Ammon's horn (tissue), 1 donor: ENCODE results near the gene TBXAS1.

Experiments
- DNase-seq: peaks from one replicate; pipeline ENCODE4 v3.0.0-alpha.2; 2016; ENCODE audit warnings: low spot score

TBXAS1 gene

GRCh38 chr7:139946533-139946932, 117.5 kb downstream of the TBXAS1 start:
- DNase-seq: no peak

- DNase-seq: no peak
These were observed 118.0 kb downstream of the TBXAS1 start for GRCh38 chr7:139947021-139947420.

GRCh38 chr7:139948167-139948566, 119.1 kb downstream of the TBXAS1 start:
- DNase-seq: no peak

- DNase-seq: no peak
These were observed 119.7 kb downstream of the TBXAS1 start for GRCh38 chr7:139948587-139949335.

GRCh38 chr7:139949629-139950028, 120.6 kb downstream of the TBXAS1 start:
- DNase-seq: no peak

GRCh38 chr7:139950881-139951525, 121.9 kb downstream of the TBXAS1 start:
- no peak for DNase-seq

- no peak for DNase-seq
These were observed 124.2 kb downstream of the TBXAS1 start for GRCh38 chr7:139953229-139953628.

- no peak for DNase-seq
These were observed 126.2 kb downstream of the TBXAS1 start for GRCh38 chr7:139955109-139955820.

GRCh38 chr7:139958599-139959284, 129.7 kb downstream of the TBXAS1 start:
- DNase-seq: no peak

- no peak for DNase-seq
These were observed 130.2 kb downstream of the TBXAS1 start for GRCh38 chr7:139959285-139959628.

- DNase-seq: no peak
These were observed 130.7 kb downstream of the TBXAS1 start for GRCh38 chr7:139959718-139960117.

- DNase-seq: no peak
These were observed 131.1 kb downstream of the TBXAS1 start for GRCh38 chr7:139960157-139960556.

- no peak for DNase-seq
These were observed 137.0 kb downstream of the TBXAS1 start for GRCh38 chr7:139965942-139966628.

GRCh38 chr7:139966949-139967348, 137.9 kb downstream of the TBXAS1 start:
- no peak for DNase-seq

GRCh38 chr7:139968931-139969330, 139.9 kb downstream of the TBXAS1 start:
- DNase-seq: no peak

GRCh38 chr7:139972029-139972428, 143.0 kb downstream of the TBXAS1 start:
- DNase-seq: no peak

- no peak for DNase-seq
These were observed 144.3 kb downstream of the TBXAS1 start for GRCh38 chr7:139973101-139974050.

- no peak for DNase-seq
These were observed 145.2 kb downstream of the TBXAS1 start for GRCh38 chr7:139974179-139974811.

GRCh38 chr7:139976055-139976837, 147.2 kb downstream of the TBXAS1 start:
- no peak for DNase-seq
